GM19452 (cell line): ENCODE data around the gene AGBL2.
"Not testable (repeated sequence)": the region's sequence is repeated elsewhere in the genome, so short reads cannot be mapped to it uniquely, and the experiment has no call there.

ENCODE experiments used
- ATAC-seq: cut with Tn5 transposase; IDR thresholded peaks from one replicate; pipeline ENCODE4 v1.9.1; 2021; ENCODE audit not compliant: unreplicated experiment

AGBL2 gene

GRCh38 chr11:47691979-47692378, 23.2 kb downstream of the AGBL2 start:
- ATAC-seq: no peak

- ATAC-seq: no peak
Observed at GRCh38 chr11:47689480-47689879, 25.7 kb downstream of the AGBL2 start.

- ATAC-seq: no peak
Observed at GRCh38 chr11:47688991-47689390, 26.2 kb downstream of the AGBL2 start.

GRCh38 chr11:47688111-47688510, 27.1 kb downstream of the AGBL2 start:
- ATAC-seq: no peak

GRCh38 chr11:47686704-47687103, 28.5 kb downstream of the AGBL2 start:
- ATAC-seq: not testable (repeated sequence)

GRCh38 chr11:47686151-47686550, 29.0 kb downstream of the AGBL2 start:
- ATAC-seq: no peak

GRCh38 chr11:47675851-47676250, 39.3 kb downstream of the AGBL2 start:
- ATAC-seq: no peak

GRCh38 chr11:47672283-47672730, 42.9 kb downstream of the AGBL2 start:
- no peak for ATAC-seq

- ATAC-seq: no peak
Observed at GRCh38 chr11:47669856-47670255, 45.3 kb downstream of the AGBL2 start.

- ATAC-seq: no peak
Observed at GRCh38 chr11:47668665-47669064, 46.5 kb downstream of the AGBL2 start.

GRCh38 chr11:47667555-47667954, 47.6 kb downstream of the AGBL2 start:
- ATAC-seq: no peak

GRCh38 chr11:47667135-47667534, 48.0 kb downstream of the AGBL2 start:
- ATAC-seq: no peak

- ATAC-seq: not testable (repeated sequence)
Observed at GRCh38 chr11:47664936-47665335, 50.2 kb downstream of the AGBL2 start.

GRCh38 chr11:47661245-47661644, 53.9 kb downstream of the AGBL2 start:
- ATAC-seq: no peak

- ATAC-seq: no peak
Observed at GRCh38 chr11:47659276-47659675, 55.9 kb downstream of the AGBL2 start.

- no peak for ATAC-seq
Observed at GRCh38 chr11:47656260-47656885, 58.8 kb downstream of the AGBL2 start.

GRCh38 chr11:47651818-47652469, 63.2 kb downstream of the AGBL2 start:
- ATAC-seq: no peak

GRCh38 chr11:47649276-47649675, 65.9 kb downstream of the AGBL2 start:
- no peak for ATAC-seq

- no peak for ATAC-seq
Observed at GRCh38 chr11:47646019-47646418, 69.2 kb downstream of the AGBL2 start.

GRCh38 chr11:47645500-47645899, 69.7 kb downstream of the AGBL2 start:
- ATAC-seq: no peak

GRCh38 chr11:47642099-47642855, 72.9 kb downstream of the AGBL2 start, which contains the start of gene MTCH2:
MTCH2 (minus strand) TSS chr11:47642559; CDS start chr11:47642465, 94 bp downstream.
- ATAC-seq: peak; percentile 89

- no peak for ATAC-seq
Observed at GRCh38 chr11:47641600-47642098, 73.5 kb downstream of the AGBL2 start.
